ENCODE data around the gene PADI2.

The PADI2 gene

DNA sequence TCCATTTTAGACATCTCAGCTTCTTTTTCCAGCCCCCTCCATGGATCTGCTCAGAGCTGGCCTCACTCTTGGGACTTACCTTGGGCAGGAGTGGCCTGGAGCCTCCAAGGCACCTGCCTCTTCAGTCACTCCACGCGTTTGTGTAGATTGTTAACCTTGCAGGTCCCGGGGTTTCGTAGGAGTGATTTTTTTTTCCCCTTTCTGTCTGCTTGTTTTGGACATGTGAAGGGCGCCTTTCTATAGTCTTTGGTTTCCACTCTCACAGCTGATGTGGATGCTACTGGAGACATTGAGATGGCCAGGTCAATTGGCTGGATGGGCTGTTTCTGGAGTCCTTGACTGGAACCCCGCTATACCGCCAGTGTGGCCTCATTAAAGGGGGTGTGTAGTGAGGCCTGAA lies 63.5 kb downstream of the PADI2 start:
- no peak overlapping the region for H3K4me3 ChIP-seq (ENCODE audit: low read length)
- TF ChIP-seq, protein P1, sequence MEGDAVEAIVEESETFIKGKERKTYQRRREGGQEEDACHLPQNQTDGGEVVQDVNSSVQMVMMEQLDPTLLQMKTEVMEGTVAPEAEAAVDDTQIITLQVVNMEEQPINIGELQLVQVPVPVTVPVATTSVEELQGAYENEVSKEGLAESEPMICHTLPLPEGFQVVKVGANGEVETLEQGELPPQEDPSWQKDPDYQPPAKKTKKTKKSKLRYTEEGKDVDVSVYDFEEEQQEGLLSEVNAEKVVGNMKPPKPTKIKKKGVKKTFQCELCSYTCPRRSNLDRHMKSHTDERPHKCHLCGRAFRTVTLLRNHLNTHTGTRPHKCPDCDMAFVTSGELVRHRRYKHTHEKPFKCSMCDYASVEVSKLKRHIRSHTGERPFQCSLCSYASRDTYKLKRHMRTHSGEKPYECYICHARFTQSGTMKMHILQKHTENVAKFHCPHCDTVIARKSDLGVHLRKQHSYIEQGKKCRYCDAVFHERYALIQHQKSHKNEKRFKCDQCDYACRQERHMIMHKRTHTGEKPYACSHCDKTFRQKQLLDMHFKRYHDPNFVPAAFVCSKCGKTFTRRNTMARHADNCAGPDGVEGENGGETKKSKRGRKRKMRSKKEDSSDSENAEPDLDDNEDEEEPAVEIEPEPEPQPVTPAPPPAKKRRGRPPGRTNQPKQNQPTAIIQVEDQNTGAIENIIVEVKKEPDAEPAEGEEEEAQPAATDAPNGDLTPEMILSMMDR (IDR thresholded peaks at IDR 0.05; ENCODE audit: insufficient read depth, low read depth, low read length, missing control alignments): no peak
- DNase-seq (ENCODE audit: low read depth): no peak

DNA sequence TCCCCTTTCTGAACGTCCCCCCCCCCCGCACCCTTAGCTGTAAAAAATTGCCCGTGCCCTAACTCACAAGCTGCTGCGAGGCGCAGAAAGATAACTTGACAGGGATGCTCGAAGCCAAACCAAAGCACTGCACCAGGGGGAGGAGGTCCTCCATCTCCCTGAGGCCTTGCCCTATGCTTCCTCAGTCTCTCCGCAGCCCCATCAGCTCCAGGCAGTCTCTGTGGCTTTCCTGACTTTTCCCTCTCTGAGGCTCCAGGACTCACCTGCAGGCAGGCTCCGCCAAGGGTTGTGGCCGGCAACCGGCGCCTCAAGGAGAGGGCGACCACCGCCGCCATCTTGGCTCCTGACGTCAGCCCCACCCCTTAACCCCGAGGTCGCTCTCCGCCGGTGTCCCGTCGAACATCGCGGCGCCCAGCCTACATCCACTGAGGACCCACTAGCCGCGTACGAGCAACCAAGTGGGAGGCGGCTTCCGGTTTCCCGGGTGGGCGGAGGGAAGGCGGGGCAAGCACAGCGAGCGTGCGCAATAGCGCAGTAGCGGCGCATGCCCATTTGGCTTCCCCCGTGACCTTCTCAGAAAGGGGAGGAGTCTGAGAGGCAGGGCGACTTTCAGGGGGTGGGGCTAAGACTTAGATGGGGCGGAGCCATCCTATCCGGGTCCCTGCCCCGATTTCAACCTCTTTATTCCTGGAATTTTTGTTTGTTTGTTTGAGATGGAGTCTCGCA lies 65.4 kb downstream of the PADI2 start, which contains the start of gene SDHB:
TSS of gene SDHB (minus strand) at position 348 of the 726 bp plus-strand sequence. CDS start at position 335, 13 bp downstream.
- DNase-seq (ENCODE audit: low read depth): peak; percentile 98
- TF ChIP-seq, protein P1 (IDR thresholded peaks at IDR 0.05; ENCODE audit: insufficient read depth, low read depth, low read length, missing control alignments): peak; percentile 2
- peak within 1 kb of the TSS; percentile 95 for H3K4me3 ChIP-seq (ENCODE audit: low read length)

DNA sequence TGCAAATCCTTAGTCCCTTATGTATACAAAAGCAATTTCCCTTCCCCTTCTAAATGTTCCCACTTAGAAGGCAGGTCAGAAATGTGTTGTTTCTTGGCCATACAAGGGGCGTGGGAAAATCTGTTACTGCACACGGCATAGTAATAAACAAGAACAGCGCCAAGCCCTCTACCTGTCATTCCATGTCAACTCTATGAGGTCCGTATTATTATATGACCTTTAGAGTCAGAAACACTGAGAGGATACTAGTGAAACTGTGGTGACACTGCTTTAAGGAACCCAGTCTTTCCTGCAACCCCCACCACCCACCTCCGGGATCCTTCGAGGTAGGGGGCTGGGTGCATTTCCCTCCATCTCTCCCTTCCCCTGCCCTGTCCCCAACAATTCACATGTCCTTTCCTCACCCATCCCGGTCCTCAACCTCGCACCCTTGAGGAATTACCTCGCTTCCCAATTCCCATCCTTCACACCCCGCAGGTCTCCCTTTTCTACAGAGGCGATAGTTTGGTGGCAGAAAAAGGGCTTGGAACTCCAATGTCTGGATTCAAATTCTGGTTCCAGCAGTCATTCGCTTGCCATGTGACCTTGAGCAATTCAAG lies 66.1 kb downstream of the PADI2 start:
- DNase-seq (ENCODE audit: low read depth): no peak
- TF ChIP-seq, protein P1 (IDR thresholded peaks at IDR 0.05; ENCODE audit: insufficient read depth, low read depth, low read length, missing control alignments): no peak

DNA sequence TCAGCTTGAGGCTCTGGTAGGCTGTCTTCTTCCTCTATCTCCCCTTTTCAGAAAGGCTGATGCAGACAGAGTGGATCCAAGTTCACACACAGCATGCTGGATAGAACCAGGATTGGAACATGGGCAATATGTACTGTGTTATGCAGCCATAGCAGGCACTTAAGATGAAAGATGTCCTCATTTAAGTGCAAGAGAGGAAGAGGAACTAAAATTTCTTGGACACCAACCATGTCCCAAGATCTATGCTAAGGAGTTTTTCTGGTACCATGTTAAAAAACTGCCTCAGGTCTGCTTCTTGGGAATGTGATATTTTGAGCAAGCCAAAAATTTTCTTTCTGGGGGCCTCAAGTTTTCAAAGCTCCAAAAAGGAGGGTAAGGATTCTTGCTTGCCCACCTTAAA lies 66.6 kb downstream of the PADI2 start:
- peak overlapping the region; percentile 95 for H3K4me3 ChIP-seq (ENCODE audit: low read length)
- no peak for DNase-seq (ENCODE audit: low read depth)
- TF ChIP-seq, protein P1 (IDR thresholded peaks at IDR 0.05; ENCODE audit: insufficient read depth, low read depth, low read length, missing control alignments): no peak

More for the DNA sequence above, 66.1 kb downstream of the PADI2 start:
- H3K4me3 ChIP-seq (ENCODE audit: low read length): peak overlapping the region; percentile 95

DNA sequence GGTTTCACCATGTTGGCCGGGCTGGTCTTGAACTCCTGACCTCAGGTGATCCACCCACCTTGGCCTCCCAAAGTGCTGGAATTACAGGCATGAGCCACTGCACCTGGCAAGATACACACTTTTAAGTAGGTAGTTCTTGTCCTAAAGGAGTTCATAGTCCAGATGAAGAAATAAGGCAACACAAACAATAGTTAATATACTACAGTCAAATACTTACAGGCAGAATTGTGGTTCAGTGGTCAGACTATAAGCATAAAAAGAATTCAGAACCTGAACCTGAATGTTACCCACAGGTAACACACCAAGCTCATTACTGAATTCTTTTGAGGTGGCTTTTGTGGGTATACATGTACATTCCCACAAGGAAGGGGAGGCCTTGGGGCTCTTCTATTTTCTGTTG lies 67.2 kb downstream of the PADI2 start:
- no peak for DNase-seq (ENCODE audit: low read depth)
- no peak overlapping the region for H3K4me3 ChIP-seq (ENCODE audit: low read length)
- TF ChIP-seq, protein P1 (IDR thresholded peaks at IDR 0.05; ENCODE audit: insufficient read depth, low read depth, low read length, missing control alignments): no peak

DNA sequence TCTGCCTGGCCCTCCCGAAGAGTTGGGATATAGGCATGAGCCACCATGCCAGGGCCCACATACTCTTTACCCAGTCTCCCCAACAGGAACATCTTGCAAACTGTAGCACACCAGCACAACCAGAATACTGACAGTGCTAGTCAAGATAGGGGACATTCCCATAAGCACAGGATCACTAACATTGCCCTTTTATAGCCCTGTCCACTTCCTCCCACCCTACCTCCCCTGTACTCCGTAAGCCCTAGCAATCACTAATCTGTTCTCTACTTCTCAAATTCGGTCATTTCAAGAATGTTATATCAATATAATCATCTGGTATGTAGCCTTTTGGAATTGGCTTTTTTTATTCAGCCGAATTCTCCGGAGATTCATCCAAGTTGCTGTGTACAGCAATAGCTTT lies 71.3 kb downstream of the PADI2 start:
- H3K4me3 ChIP-seq (ENCODE audit: low read length): no peak overlapping the region
- DNase-seq (ENCODE audit: low read depth): no peak
- TF ChIP-seq, protein P1 (IDR thresholded peaks at IDR 0.05; ENCODE audit: insufficient read depth, low read depth, low read length, missing control alignments): no peak
